HEK293 (cell line): ENCODE results near the gene NCEH1.

Experiments
- CTCF ChIA-PET: fragments of 350-600 bp; formaldehyde crosslinking; extraction: SDS; loops from one replicate; lab custom pipeline; 2021; ENCODE audit warnings: antibody characterized with exemption; lab: Yijun Ruan, JAX
- POLR2A ChIA-PET: fragments of 300-600 bp; formaldehyde crosslinking; extraction: SDS; loops from one replicate; lab custom pipeline; 2020; ENCODE audit warnings: antibody characterized with exemption, inconsistent platforms; lab: Yijun Ruan, JAX
- H3K27ac ChIP-seq: fragments of 200-500 bp; sonication (Bioruptor generic); 2 replicates; pipeline ENCODE4 v1.5.1; 2014; ENCODE audit warnings: low read depth, low read length, control low read depth, inconsistent platforms; ENCODE audit errors: extremely low read depth
- H3K36me3 ChIP-seq, 2 experiments: fragments of 200-500 bp in 1 of 2; sonication (Bioruptor generic) in 1 of 2; 1 replicate in 1 of 2; 2 replicates in 1 of 2; pipeline ENCODE4 v1.5.1; 2014 to 2017; ENCODE audit warnings: inconsistent platforms in 2 of 2, low read length in 2 of 2; ENCODE audit not compliant: control insufficient read depth in 2 of 2, insufficient read depth in 1 of 2
- H3K4me1 ChIP-seq: fragments of 200-500 bp; sonication (Bioruptor generic); 2 replicates; pipeline ENCODE4 v1.5.1; 2014; ENCODE audit warnings: mild to moderate bottlenecking, low read length, inconsistent platforms; ENCODE audit not compliant: control insufficient read depth, insufficient read depth
- H3K4me3 ChIP-seq: 2 replicates; pipeline ENCODE4 v1.5.1; 2011; ENCODE audit warnings: low read depth, mild to moderate bottlenecking, control low read depth, low read length, moderate library complexity
- H3K9me3 ChIP-seq: fragments of 200-500 bp; sonication (Bioruptor generic); 2 replicates; pipeline ENCODE4 v1.5.1; 2014; ENCODE audit warnings: low read depth, low read length, inconsistent platforms; ENCODE audit not compliant: control insufficient read depth, insufficient read depth
- ELK4 ChIP-seq: IDR thresholded peaks from 2 replicates; pipeline ENCODE4 v1.6.1; 2011; ENCODE audit warnings: mild to moderate bottlenecking, low read depth, low read length, borderline replicate concordance
- OVOL3 ChIP-seq: fragments of 450-650 bp; formaldehyde crosslinking; IDR thresholded peaks from 2 replicates; pipeline ENCODE4 v1.5.1; 2016; ENCODE audit warnings: missing biosample characterization, missing genetic modification characterization
- REST ChIP-seq: fragments of 450-650 bp; formaldehyde crosslinking; IDR thresholded peaks from 2 replicates; pipeline ENCODE4 v1.5.1; 2016; ENCODE audit warnings: missing biosample characterization, missing genetic modification characterization
- ZNF155 ChIP-seq: fragments of 450-650 bp; formaldehyde crosslinking; IDR thresholded peaks from 2 replicates; pipeline ENCODE4 v1.5.1; 2016; ENCODE audit warnings: missing biosample characterization, missing genetic modification characterization
- ZNF16 ChIP-seq: fragments of 450-650 bp; formaldehyde crosslinking; IDR thresholded peaks from 2 replicates; pipeline ENCODE4 v1.5.1; 2016; ENCODE audit warnings: low read depth, missing biosample characterization, missing genetic modification characterization
- ZNF169 ChIP-seq: fragments of 450-650 bp; formaldehyde crosslinking; IDR thresholded peaks from 2 replicates; pipeline ENCODE4 v1.5.1; 2016; ENCODE audit warnings: missing biosample characterization, missing genetic modification characterization
- ZNF24 ChIP-seq: fragments of 450-650 bp; formaldehyde crosslinking; IDR thresholded peaks from 2 replicates; pipeline ENCODE4 v1.5.1; 2016; ENCODE audit warnings: missing biosample characterization, missing genetic modification characterization
- ZNF280C ChIP-seq: fragments of 450-650 bp; formaldehyde crosslinking; IDR thresholded peaks from 2 replicates; pipeline ENCODE4 v1.5.1; 2016; ENCODE audit warnings: missing biosample characterization, missing genetic modification characterization
- ZNF529 ChIP-seq: fragments of 450-650 bp; formaldehyde crosslinking; IDR thresholded peaks from 2 replicates; pipeline ENCODE4 v1.5.1; 2017; ENCODE audit warnings: missing genetic modification characterization, missing biosample characterization; ENCODE audit not compliant: insufficient replicate concordance
- ZNF623 ChIP-seq: fragments of 450-650 bp; formaldehyde crosslinking; IDR thresholded peaks from 2 replicates; pipeline ENCODE4 v1.5.1; 2016; ENCODE audit warnings: missing biosample characterization, missing genetic modification characterization
- ZNF664 ChIP-seq: fragments of 450-650 bp; formaldehyde crosslinking; IDR thresholded peaks from 2 replicates; pipeline ENCODE4 v1.5.1; 2016; ENCODE audit warnings: missing biosample characterization, missing genetic modification characterization
- TF ChIP-seq, protein P1 (sequence below): fragments of 450-650 bp; formaldehyde crosslinking; conservative IDR thresholded peaks from 2 replicates; pipeline ENCODE4 v1.5.1; 2016; ENCODE audit warnings: low read depth, missing biosample characterization, missing genetic modification characterization

NCEH1 gene

GRCh38 chr3:172694573-172695246 is 16.2 kb downstream of the NCEH1 start:
- TF ChIP-seq ZNF169 (tag by site-specific recombination) (no peak), ZNF664 (0 out of 2 replicates have a peak, but pooled peaks have one; percentile 52)
- no peaks in the 10 kb centered on the region for H3K4me1 ChIP-seq
- no peaks in the 10 kb centered on the region for H3K36me3 ChIP-seq
- CTCF ChIA-PET, result no interaction called here
- no peaks in the 10 kb centered on the region for H3K9me3 ChIP-seq
- no peak overlapping the region for H3K27ac ChIP-seq
- no peak overlapping the region for H3K4me3 ChIP-seq
- POLR2A ChIA-PET, result no interaction called here

DNA sequence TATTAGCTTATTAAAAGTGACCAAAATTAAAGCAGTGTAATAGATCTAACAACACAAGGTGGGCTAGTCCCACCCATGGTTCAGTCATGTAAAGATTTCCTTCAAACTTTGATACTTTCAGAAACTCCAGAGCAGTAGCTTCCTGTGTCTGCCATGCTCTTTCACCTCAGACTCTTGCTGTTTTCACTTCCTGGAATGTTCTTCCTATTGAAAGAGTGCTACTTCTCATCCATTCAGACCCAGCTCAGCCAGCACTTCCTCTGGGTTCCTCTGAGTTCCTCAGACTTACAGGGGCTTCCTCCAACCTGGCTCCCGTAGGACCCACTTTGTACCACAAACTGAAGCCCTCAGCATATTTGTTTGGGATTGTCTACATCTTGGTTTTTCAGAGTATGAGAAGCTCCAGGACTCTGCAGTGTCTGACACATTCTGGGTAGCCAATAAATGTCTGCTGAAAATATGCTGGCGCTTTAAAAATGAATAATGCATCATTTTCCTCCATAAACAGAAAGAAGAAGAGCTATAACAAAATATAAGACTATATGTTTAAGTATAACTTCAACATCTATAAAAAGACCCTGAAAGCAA is 18.0 kb downstream of the NCEH1 start:
- Histone ChIP-seq H3K36me3 (no peaks in the 10 kb centered on the region), H3K9me3 (no peaks in the 10 kb centered on the region), H3K27ac (no peak overlapping the region), H3K4me1 (no peaks in the 10 kb centered on the region), H3K4me3 (no peak overlapping the region)
- no peak for TF ChIP-seq ZNF280C (tag by site-specific recombination)
- TF ChIP-seq REST (tag by site-specific recombination), result no peak
- TF ChIP-seq ZNF529 (tag by site-specific recombination), result no peak
- no peak for TF ChIP-seq ZNF155 (tag by site-specific recombination)
- TF ChIP-seq, protein P1, sequence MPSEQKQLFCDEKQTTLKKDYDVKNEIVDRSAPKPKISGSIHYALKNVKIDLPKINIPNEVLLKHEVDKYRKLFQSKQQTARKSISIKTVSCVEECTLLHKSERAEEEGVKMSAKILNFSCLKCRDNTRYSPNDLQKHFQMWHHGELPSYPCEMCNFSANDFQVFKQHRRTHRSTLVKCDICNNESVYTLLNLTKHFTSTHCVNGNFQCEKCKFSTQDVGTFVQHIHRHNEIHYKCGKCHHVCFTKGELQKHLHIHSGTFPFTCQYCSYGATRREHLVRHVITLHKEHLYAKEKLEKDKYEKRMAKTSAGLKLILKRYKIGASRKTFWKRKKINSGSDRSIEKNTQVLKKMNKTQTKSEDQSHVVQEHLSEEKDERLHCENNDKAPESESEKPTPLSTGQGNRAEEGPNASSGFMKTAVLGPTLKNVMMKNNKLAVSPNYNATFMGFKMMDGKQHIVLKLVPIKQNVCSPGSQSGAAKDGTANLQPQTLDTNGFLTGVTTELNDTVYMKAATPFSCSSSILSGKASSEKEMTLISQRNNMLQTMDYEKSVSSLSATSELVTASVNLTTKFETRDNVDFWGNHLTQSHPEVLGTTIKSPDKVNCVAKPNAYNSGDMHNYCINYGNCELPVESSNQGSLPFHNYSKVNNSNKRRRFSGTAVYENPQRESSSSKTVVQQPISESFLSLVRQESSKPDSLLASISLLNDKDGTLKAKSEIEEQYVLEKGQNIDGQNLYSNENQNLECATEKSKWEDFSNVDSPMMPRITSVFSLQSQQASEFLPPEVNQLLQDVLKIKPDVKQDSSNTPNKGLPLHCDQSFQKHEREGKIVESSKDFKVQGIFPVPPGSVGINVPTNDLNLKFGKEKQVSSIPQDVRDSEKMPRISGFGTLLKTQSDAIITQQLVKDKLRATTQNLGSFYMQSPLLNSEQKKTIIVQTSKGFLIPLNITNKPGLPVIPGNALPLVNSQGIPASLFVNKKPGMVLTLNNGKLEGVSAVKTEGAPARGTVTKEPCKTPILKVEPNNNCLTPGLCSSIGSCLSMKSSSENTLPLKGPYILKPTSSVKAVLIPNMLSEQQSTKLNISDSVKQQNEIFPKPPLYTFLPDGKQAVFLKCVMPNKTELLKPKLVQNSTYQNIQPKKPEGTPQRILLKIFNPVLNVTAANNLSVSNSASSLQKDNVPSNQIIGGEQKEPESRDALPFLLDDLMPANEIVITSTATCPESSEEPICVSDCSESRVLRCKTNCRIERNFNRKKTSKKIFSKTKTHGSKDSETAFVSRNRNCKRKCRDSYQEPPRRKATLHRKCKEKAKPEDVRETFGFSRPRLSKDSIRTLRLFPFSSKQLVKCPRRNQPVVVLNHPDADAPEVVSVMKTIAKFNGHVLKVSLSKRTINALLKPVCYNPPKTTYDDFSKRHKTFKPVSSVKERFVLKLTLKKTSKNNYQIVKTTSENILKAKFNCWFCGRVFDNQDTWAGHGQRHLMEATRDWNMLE (tag by site-specific recombination), result no peak
- TF ChIP-seq ZNF664, result no peak
- no peak for TF ChIP-seq ELK4
- no peak for TF ChIP-seq ZNF24 (tag by site-specific recombination)
- TF ChIP-seq ZNF623 (tag by site-specific recombination), result no peak
- TF ChIP-seq OVOL3 (tag by site-specific recombination), result no peak
- TF ChIP-seq ZNF16, result no peak
- ChIA-PET CTCF (no interaction called here), POLR2A (no interaction called here)
